GM19455 (cell line): ENCODE results near the gene GPR139.

Experiments used
- ATAC-seq: cut with Tn5 transposase; IDR thresholded peaks from one replicate; pipeline ENCODE4 v1.9.1; 2021; ENCODE audit not compliant: unreplicated experiment

GPR139 gene

DNA sequence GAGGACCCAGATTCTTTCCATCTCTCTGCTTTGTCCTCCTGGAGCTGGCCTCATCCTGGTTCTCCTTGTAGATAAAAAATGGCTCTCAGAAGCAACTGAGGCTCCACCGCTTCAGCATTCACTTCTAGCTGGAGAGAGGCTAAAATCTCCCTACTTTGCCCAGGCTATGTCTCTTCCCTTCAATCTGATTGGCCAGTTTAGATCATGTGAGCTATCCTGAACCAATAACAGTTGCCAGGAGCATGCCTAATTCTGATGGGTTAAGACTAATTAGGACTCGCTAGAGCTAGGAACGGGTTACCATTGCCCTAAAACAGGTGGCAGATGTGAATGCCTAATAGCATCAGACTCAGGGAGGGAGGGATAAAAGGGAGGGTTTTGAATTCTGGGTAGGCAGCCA is 89.6 kb downstream of the GPR139 start:
- ATAC-seq = no peak
